Epithelial cell of umbilical artery (primary cell): ENCODE data around the gene CREB3. TPM values are rescaled to one million over a fixed set of nuclear protein-coding genes. Genes with fewer than 3 reads are reported as not detected.

Experiments
- total RNA-seq: library from RNA; depleted of rRNA; stranded (reverse); fragments of >200 nt; gene quantifications from 2 replicates; pipeline ENCODE4 v1.2.3, GENCODE V29; 2014

Gene CREB3
- 41.9 and 64.9 TPM in 2 replicates for total RNA-seq

GRCh38 chr9:35732185-35732799, at the start of gene CREB3, which contains the start of gene TLN1:
Gene CREB3, plus strand, starts transcription at chr9:35732666. Its CDS starts 107 bp downstream, at chr9:35732773.
Gene TLN1, minus strand, starts transcription at chr9:35732195. Its CDS starts 6,501 bp downstream, at chr9:35725694.

GRCh38 chr9:35689542-35690293, 42.7 kb upstream of the CREB3 start, which contains the start of gene TPM2:
Gene TPM2, minus strand, starts transcription at chr9:35689925. Its CDS starts 108 bp downstream, at chr9:35689817.

GRCh38 chr9:35748858-35749514, 16.5 kb downstream of the CREB3 start, which contains the start of the genes GBA2 and RGP1:
Gene GBA2, minus strand, starts transcription at chr9:35749228. Its CDS starts 524 bp downstream, at chr9:35748704.
Gene RGP1, plus strand, starts transcription at chr9:35749287. Its CDS starts 469 bp downstream, at chr9:35749756.

GRCh38 chr9:35754264-35754663, 21.8 kb downstream of the CREB3 start, which contains the start of gene MSMP:
Gene MSMP, minus strand, starts transcription at chr9:35754276. Its CDS starts 147 bp downstream, at chr9:35754129.

Other genes starting within 250 kb of the CREB3 start
- 10.1 and 10.2 TPM in 2 replicates for gene RUSC2, start 242.6 kb upstream of the CREB3 start, total RNA-seq
- gene TESK1, start 127.4 kb upstream of the CREB3 start, total RNA-seq, result 3.6 and 4.7 TPM in 2 replicates
- gene CD72, start 114.3 kb upstream of the CREB3 start, total RNA-seq, result not detected in 2 replicates
- gene SIT1, start 81.7 kb upstream of the CREB3 start, total RNA-seq, result not detected in 2 replicates
- 14,209 and 20,786 TPM in 2 replicates for gene RMRP, start 74.6 kb upstream of the CREB3 start, total RNA-seq
- gene CCDC107, start 74.4 kb upstream of the CREB3 start, total RNA-seq, result 10.1 and 12.2 TPM in 2 replicates
- 0.97 and 1.5 TPM in 2 replicates for gene ARHGEF39, start 67.5 kb upstream of the CREB3 start, total RNA-seq
- 0.15 TPM in 1 of 2 replicates, not detected in the other for gene CA9, start 58.7 kb upstream of the CREB3 start, total RNA-seq
- gene TPM2, start 42.7 kb upstream of the CREB3 start, total RNA-seq, result 305 and 385 TPM in 2 replicates
- gene TLN1, start 471 bp upstream of the CREB3 start, total RNA-seq, result 223 and 265 TPM in 2 replicates
- 110 and 138 TPM in 2 replicates for gene GBA2, start 16.6 kb downstream of the CREB3 start, total RNA-seq
- gene RGP1, start 16.6 kb downstream of the CREB3 start, total RNA-seq, result 10.3 and 14.6 TPM in 2 replicates
- gene MSMP, start 21.6 kb downstream of the CREB3 start, total RNA-seq, result 91.8 and 187 TPM in 2 replicates
- 11.4 and 19.5 TPM in 2 replicates for gene NPR2, start 58.9 kb downstream of the CREB3 start, total RNA-seq
- 0.32 TPM in 1 of 2 replicates, not detected in the other for gene SPAG8, start 79.6 kb downstream of the CREB3 start, total RNA-seq
- 22.1 and 23.6 TPM in 2 replicates for gene HINT2, start 82.4 kb downstream of the CREB3 start, total RNA-seq
- gene FAM221B, start 96.1 kb downstream of the CREB3 start, total RNA-seq, result not detected in 2 replicates
- gene TMEM8B, start 96.6 kb downstream of the CREB3 start, total RNA-seq, result under 0.01 and 0.91 TPM in 2 replicates
- gene OR13J1, start 137.7 kb downstream of the CREB3 start, total RNA-seq, result not detected in 2 replicates
- gene HRCT1, start 173.5 kb downstream of the CREB3 start, total RNA-seq, result 0.76 and 3.2 TPM in 2 replicates
- gene SPAAR, start 176.8 kb downstream of the CREB3 start, total RNA-seq, result 10.3 and 14.3 TPM in 2 replicates
- not detected in 2 replicates for gene OR2S2, start 225.5 kb downstream of the CREB3 start, total RNA-seq